Neuronal stem cell (in vitro differentiated cells): ENCODE results near the gene PODXL2.

ENCODE experiments used
- DNase-seq: peaks from one replicate; pipeline ENCODE4 v3.0.0-alpha.2; 2013; ENCODE audit warnings: low spot score
- H2AFZ ChIP-seq: one replicate; pipeline ENCODE4 v1.6.1; 2013; ENCODE audit warnings: mild to moderate bottlenecking, low read length, inconsistent platforms
- H2AK5ac ChIP-seq: 2 replicates; pipeline ENCODE4 v1.6.1; 2013; ENCODE audit warnings: low read depth, mild to moderate bottlenecking, inconsistent platforms, low read length, moderate library complexity, mixed read lengths
- H2BK120ac ChIP-seq: 2 replicates; pipeline ENCODE4 v1.6.1; 2013; ENCODE audit warnings: low read depth, mild to moderate bottlenecking, inconsistent platforms, low read length, moderate library complexity, mixed read lengths
- H2BK12ac ChIP-seq: one replicate; pipeline ENCODE4 v1.6.1; 2013; ENCODE audit warnings: low read length, inconsistent platforms
- H2BK15ac ChIP-seq: 2 replicates; pipeline ENCODE4 v1.6.1; 2013; ENCODE audit warnings: mild to moderate bottlenecking, low read length, inconsistent platforms, mixed read lengths
- H2BK5ac ChIP-seq: one replicate; pipeline ENCODE4 v1.6.1; 2013; ENCODE audit warnings: inconsistent platforms, mild to moderate bottlenecking, low read length, moderate library complexity
- H3K14ac ChIP-seq: one replicate; pipeline ENCODE4 v1.6.1; 2013; ENCODE audit warnings: low read length, inconsistent platforms
- H3K18ac ChIP-seq: 2 replicates; pipeline ENCODE4 v1.6.1; 2013; ENCODE audit warnings: low read length, inconsistent platforms
- H3K23ac ChIP-seq: 2 replicates; pipeline ENCODE4 v1.6.1; 2013; ENCODE audit warnings: low read depth, mild to moderate bottlenecking, mixed read lengths, low read length, inconsistent platforms; ENCODE audit not compliant: poor library complexity
- H3K27ac ChIP-seq: replicated peaks from 3 replicates; pipeline ENCODE4 v1.5.1; 2013; ENCODE audit warnings: low read length, inconsistent platforms
- H3K27me3 ChIP-seq, 3 experiments: 2 replicates each; pipeline ENCODE4 v1.6.1; 2013; ENCODE audit warnings: low read length in 3 of 3, mild to moderate bottlenecking in 2 of 3, inconsistent platforms in 1 of 3, low read depth in 1 of 3, mixed read lengths in 1 of 3, moderate library complexity in 1 of 3; ENCODE audit not compliant: control insufficient read depth in 3 of 3, insufficient read depth in 3 of 3
- H3K36me3 ChIP-seq, 2 donors: replicated peaks in 1 of 2; 2 replicates each; pipeline ENCODE4 v1.6.1; 2013; ENCODE audit warnings: low read length in 2 of 2; ENCODE audit not compliant: control insufficient read depth in 2 of 2, insufficient read depth in 2 of 2
- H3K4ac ChIP-seq: 2 replicates; pipeline ENCODE4 v1.6.1; 2013; ENCODE audit warnings: inconsistent platforms, mild to moderate bottlenecking, low read length, moderate library complexity
- H3K4me1 ChIP-seq, 2 donors: 1 replicate in 1 of 2; 2 replicates in 1 of 2; pipeline ENCODE4 v1.6.1; 2013; ENCODE audit warnings: low read length in 2 of 2, low read depth in 1 of 2; ENCODE audit not compliant: control insufficient read depth in 2 of 2, insufficient read depth in 1 of 2
- H3K4me2 ChIP-seq: one replicate; pipeline ENCODE4 v1.6.1; 2013; ENCODE audit warnings: mild to moderate bottlenecking, low read length, inconsistent platforms; ENCODE audit not compliant: insufficient read depth, poor library complexity, severe bottlenecking
- H3K4me3 ChIP-seq, 2 donors: 2 replicates each; pipeline ENCODE4 v1.5.1; 2013; ENCODE audit warnings: low read length in 2 of 2, mild to moderate bottlenecking in 2 of 2, inconsistent platforms in 1 of 2, moderate library complexity in 1 of 2
- H3K79me1 ChIP-seq: one replicate; pipeline ENCODE4 v1.6.1; 2013; ENCODE audit warnings: low read depth, mild to moderate bottlenecking, inconsistent platforms, low read length, moderate library complexity
- H3K9ac ChIP-seq: one replicate; pipeline ENCODE4 v1.6.1; 2013; ENCODE audit warnings: mild to moderate bottlenecking, low read depth, low read length, inconsistent platforms; ENCODE audit not compliant: poor library complexity
- H3K9me3 ChIP-seq, 2 donors: replicated peaks in 1 of 2; 2 replicates each; pipeline versions ENCODE3 to v1.6.1; 2013; ENCODE audit warnings: low read length in 2 of 2, mild to moderate bottlenecking in 2 of 2, inconsistent platforms in 1 of 2, low read depth in 1 of 2, mixed read lengths in 1 of 2, moderate library complexity in 1 of 2; ENCODE audit not compliant: control insufficient read depth in 2 of 2, insufficient read depth in 1 of 2
- H4K8ac ChIP-seq: one replicate; pipeline ENCODE4 v1.6.1; 2013; ENCODE audit warnings: low read depth, mild to moderate bottlenecking, inconsistent platforms, low read length, moderate library complexity
- H4K91ac ChIP-seq: one replicate; pipeline ENCODE4 v1.6.1; 2013; ENCODE audit warnings: low read length, low read depth, mild to moderate bottlenecking, inconsistent platforms; ENCODE audit not compliant: poor library complexity
- WGBS, 2 donors: extraction: QIAGEN DNeasy Blood & Tissue Kit; methylation state at CpG; one replicate each; pipeline ENCODE4 v1.1.7; 2013; ENCODE audit warnings: missing lambda C conversion rate in 2 of 2, mixed read lengths in 1 of 2; ENCODE audit not compliant: insufficient read length in 2 of 2, insufficient replicate concordance in 1 of 2; ENCODE audit errors: extremely low coverage in 2 of 2; 5-methylcytosine and 5-hydroxymethylcytosine counted together

The PODXL2 gene

DNA sequence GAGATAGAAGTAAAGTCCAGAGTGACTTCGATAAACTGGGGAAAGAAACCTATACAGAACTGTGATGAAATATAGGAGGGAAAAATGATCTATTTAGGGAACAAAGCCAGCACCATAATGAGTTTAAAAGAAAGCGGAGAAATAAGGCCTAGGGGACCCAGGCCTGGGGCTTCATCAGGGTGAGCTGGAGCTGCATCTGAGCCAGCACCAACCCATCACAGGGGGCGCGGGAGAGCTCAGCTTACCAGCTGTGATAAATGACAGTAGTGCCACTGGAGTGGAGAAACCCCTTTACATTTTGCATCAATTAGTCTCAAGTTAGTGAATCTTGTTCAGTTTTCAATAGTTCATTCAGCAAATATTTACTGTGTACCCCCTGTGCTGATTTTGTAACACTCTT is 21.3 kb downstream of the PODXL2 start:
- no peak overlapping the region for H2BK15ac ChIP-seq
- H3K4me3 ChIP-seq: no peak overlapping the region
- H2AK5ac ChIP-seq: no peak overlapping the region
- no peak overlapping the region for H4K91ac ChIP-seq
- no peak overlapping the region for H3K4me2 ChIP-seq
- H3K79me1 ChIP-seq: no peaks in the 10 kb centered on the region
- H3K9ac ChIP-seq: no peak overlapping the region
- no peaks in the 10 kb centered on the region for H3K9me3 ChIP-seq
- H3K4me1 ChIP-seq: peaks cover 0 to 5% of the 10 kb centered on the region in 2 donors
- no peak overlapping the region for H3K18ac ChIP-seq
- no peak overlapping the region for H3K27ac ChIP-seq
- H4K8ac ChIP-seq: no peak overlapping the region
- H2BK5ac ChIP-seq: no peak overlapping the region
- H2BK12ac ChIP-seq: no peak overlapping the region
- H3K27me3 ChIP-seq: no peaks in the 10 kb centered on the region
- no peak for DNase-seq
- no CpG with 5 or more reads among the region's 4 CpGs for WGBS, 2 donors
- H3K4ac ChIP-seq: no peak overlapping the region
- H3K36me3 ChIP-seq: peaks cover 0 to 57% of the 10 kb centered on the region in 2 donors
- no peak overlapping the region for H2AFZ ChIP-seq
- no peak overlapping the region for H2BK120ac ChIP-seq
- no peak overlapping the region for H3K23ac ChIP-seq
- no peak overlapping the region for H3K14ac ChIP-seq

DNA sequence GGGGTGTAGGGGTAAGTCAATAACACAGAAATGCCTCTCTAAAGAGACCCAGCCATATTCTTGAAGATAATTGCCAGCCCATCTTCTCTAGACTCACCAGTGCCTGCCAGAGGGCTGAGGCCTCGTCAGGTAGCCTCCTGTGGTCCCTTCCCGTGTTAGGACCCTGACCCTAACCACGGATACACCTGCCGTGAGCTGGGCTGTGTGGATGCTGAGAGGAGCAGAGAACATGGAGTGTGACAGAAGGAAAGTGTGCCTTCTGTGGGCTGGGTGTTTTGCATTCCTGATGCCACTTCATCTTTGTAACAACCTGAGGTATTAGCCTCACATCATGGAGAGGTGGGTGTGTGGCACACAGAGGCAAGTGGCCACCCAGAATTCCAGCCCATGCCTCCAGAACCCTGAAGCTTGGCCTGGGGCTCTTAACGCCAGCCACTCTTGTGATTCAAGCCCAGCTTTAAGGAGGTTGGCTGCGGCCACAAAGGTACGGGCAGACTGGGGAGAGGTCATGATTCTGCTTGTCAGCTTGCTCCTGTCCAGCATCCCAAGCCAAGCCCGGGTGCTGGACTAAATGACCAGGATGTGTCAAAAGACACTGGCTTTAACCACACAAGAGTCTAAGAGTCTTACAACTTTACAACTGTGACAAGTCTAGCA is 22.7 kb downstream of the PODXL2 start:
- Histone ChIP-seq H3K4ac (no peak overlapping the region), H3K9me3 (no peaks in the 10 kb centered on the region), H3K4me3 (no peak overlapping the region), H3K18ac (no peak overlapping the region), H3K27ac (no peak overlapping the region), H2AFZ (no peak overlapping the region), H3K36me3 (peaks cover 0 to 49% of the 10 kb centered on the region in 2 donors), H2BK120ac (no peak overlapping the region), H4K91ac (no peak overlapping the region), H3K79me1 (no peaks in the 10 kb centered on the region), H2BK15ac (no peak overlapping the region), H3K14ac (no peak overlapping the region), H4K8ac (no peak overlapping the region), H3K23ac (no peak overlapping the region), H3K27me3 (no peaks in the 10 kb centered on the region), H3K9ac (no peak overlapping the region), H3K4me2 (no peak overlapping the region), H2BK5ac (no peak overlapping the region), H2AK5ac (no peak overlapping the region), H3K4me1 (peaks cover 0 to 3% of the 10 kb centered on the region in 2 donors), H2BK12ac (no peak overlapping the region)
- WGBS, 2 donors: no CpG with 5 or more reads among the region's 8 CpGs
- DNase-seq: no peak

- no peak overlapping the region for H2AK5ac ChIP-seq
- H3K23ac ChIP-seq: no peak overlapping the region
- no peaks in the 10 kb centered on the region for H3K79me1 ChIP-seq
- H3K4me1 ChIP-seq: no peaks in the 10 kb centered on the region
- H3K18ac ChIP-seq: no peak overlapping the region
- no peak overlapping the region for H2BK120ac ChIP-seq
- H3K36me3 ChIP-seq: peaks cover 2 to 44% of the 10 kb centered on the region in 2 donors
- no peak overlapping the region for H2AFZ ChIP-seq
- no peaks in the 10 kb centered on the region for H3K27me3 ChIP-seq
- no peak overlapping the region for H4K8ac ChIP-seq
- peak; percentile 65 for DNase-seq
- H2BK15ac ChIP-seq: no peak overlapping the region
- H2BK12ac ChIP-seq: peak overlapping the region; percentile 8
- H3K9ac ChIP-seq: no peak overlapping the region
- no peak overlapping the region for H2BK5ac ChIP-seq
- no peak overlapping the region for H3K4ac ChIP-seq
- no peak overlapping the region for H3K14ac ChIP-seq
- H3K4me2 ChIP-seq: no peak overlapping the region
- no peak overlapping the region for H3K4me3 ChIP-seq
- WGBS, 2 donors: no CpG with 5 or more reads among the region's 13 CpGs
- no peak overlapping the region for H4K91ac ChIP-seq
- no peak overlapping the region for H3K27ac ChIP-seq
- no peaks in the 10 kb centered on the region for H3K9me3 ChIP-seq
These were observed 23.4 kb downstream of the PODXL2 start for GRCh38 chr3:127652246-127652995.

- H3K36me3 ChIP-seq: peaks cover 3 to 36% of the 10 kb centered on the region in 2 donors
- H3K27me3 ChIP-seq: no peaks in the 10 kb centered on the region
- H3K27ac ChIP-seq: no peak overlapping the region
- H2BK15ac ChIP-seq: no peak overlapping the region
- H2AFZ ChIP-seq: no peak overlapping the region
- no peaks in the 10 kb centered on the region for H3K4me1 ChIP-seq
- H3K79me1 ChIP-seq: no peaks in the 10 kb centered on the region
- H4K91ac ChIP-seq: no peak overlapping the region
- H3K9me3 ChIP-seq: no peaks in the 10 kb centered on the region
- no peak overlapping the region for H2BK120ac ChIP-seq
- no peak overlapping the region for H3K23ac ChIP-seq
- no peak overlapping the region for H2BK12ac ChIP-seq
- H3K4me3 ChIP-seq: no peak overlapping the region
- H3K18ac ChIP-seq: no peak overlapping the region
- DNase-seq: no peak
- WGBS, 2 donors: no CpG with 5 or more reads among the region's 4 CpGs
- no peak overlapping the region for H2AK5ac ChIP-seq
- H3K9ac ChIP-seq: no peak overlapping the region
- no peak overlapping the region for H3K4ac ChIP-seq
- no peak overlapping the region for H3K4me2 ChIP-seq
- no peak overlapping the region for H4K8ac ChIP-seq
- H2BK5ac ChIP-seq: no peak overlapping the region
- H3K14ac ChIP-seq: no peak overlapping the region
These were observed 25.4 kb downstream of the PODXL2 start for GRCh38 chr3:127654374-127654773.
